Endothelial cell of umbilical vein (primary cell): ENCODE data around the gene TMEM52B.

Source experiments
- EZH2 ChIP-seq: IDR thresholded peaks from 2 replicates; pipeline ENCODE4 v1.6.1; 2012; ENCODE audit warnings: borderline replicate concordance, low read depth, mild to moderate bottlenecking, moderate library complexity, low read length, inconsistent platforms; ENCODE audit not compliant: severe bottlenecking
- JUN ChIP-seq: IDR thresholded peaks from 2 replicates; pipeline ENCODE4 v1.6.1; 2011; ENCODE audit warnings: borderline replicate concordance, low read depth; ENCODE audit not compliant: insufficient read length, insufficient read depth
- POLR2A ChIP-seq: IDR thresholded peaks from 2 replicates; pipeline ENCODE4 v1.6.1; 2012; ENCODE audit warnings: low read depth, mild to moderate bottlenecking, control low read depth, low read length
- POLR2AphosphoS5 ChIP-seq: IDR thresholded peaks from 2 replicates; pipeline ENCODE4 v1.6.1; 2012; ENCODE audit warnings: low read depth, mild to moderate bottlenecking, control low read depth, low read length, moderate library complexity; ENCODE audit not compliant: insufficient read depth
- TF ChIP-seq, protein P1 (sequence below), 2 donors: IDR thresholded peaks; 1 replicate in 1 of 2; 2 replicates in 1 of 2; pipeline ENCODE4 v1.5.1; 2011; ENCODE audit warnings: low read length in 2 of 2, mild to moderate bottlenecking in 2 of 2, moderate library complexity in 2 of 2, control low read depth in 1 of 2, inconsistent platforms in 1 of 2, low read depth in 1 of 2; ENCODE audit not compliant: insufficient read depth in 1 of 2; ENCODE audit errors: extremely low read depth in 1 of 2

DNA sequence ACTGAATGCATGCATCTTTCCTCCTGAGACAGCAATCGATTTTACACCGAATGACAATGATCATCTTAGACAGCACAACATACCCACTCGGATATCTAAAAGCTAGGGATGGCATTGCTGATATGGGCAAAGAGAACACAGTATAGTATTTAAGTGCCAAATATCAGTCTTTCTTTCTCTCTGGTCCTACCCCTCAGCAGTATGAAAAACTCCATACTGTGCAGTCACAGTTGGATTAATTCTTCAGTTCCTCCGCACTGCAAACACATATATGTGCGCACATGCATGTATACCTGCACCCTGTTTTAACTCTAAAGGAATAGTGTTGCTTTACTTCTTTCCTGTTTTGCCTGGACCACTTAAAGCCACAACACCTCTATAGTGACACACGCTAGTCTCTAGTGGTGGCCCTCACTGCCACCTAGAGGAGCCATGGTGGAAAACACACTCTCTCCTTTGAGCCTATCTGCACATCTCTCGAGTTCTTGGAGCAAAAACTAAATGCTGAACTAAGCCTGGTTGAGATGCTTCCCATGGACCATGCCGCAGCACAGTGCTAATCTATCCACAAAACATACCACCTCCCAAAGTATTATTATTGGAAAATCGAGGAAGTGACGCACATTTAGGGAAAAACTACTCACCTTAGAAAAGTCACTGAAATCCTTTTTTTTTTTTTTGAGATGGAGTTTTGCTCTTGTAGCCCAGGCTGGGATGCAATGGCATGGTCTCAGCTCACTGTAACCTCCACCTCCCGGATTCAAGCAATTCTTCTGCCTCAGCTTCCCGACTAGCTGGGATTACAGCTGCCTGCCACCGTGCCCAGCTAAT is 11.9 kb downstream of the TMEM52B start:
- TF ChIP-seq, protein P1, sequence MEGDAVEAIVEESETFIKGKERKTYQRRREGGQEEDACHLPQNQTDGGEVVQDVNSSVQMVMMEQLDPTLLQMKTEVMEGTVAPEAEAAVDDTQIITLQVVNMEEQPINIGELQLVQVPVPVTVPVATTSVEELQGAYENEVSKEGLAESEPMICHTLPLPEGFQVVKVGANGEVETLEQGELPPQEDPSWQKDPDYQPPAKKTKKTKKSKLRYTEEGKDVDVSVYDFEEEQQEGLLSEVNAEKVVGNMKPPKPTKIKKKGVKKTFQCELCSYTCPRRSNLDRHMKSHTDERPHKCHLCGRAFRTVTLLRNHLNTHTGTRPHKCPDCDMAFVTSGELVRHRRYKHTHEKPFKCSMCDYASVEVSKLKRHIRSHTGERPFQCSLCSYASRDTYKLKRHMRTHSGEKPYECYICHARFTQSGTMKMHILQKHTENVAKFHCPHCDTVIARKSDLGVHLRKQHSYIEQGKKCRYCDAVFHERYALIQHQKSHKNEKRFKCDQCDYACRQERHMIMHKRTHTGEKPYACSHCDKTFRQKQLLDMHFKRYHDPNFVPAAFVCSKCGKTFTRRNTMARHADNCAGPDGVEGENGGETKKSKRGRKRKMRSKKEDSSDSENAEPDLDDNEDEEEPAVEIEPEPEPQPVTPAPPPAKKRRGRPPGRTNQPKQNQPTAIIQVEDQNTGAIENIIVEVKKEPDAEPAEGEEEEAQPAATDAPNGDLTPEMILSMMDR (IDR thresholded peaks at IDR 0.05; ENCODE audit: extremely low read depth in 1 of 2, insufficient read depth in 1 of 2, low read depth in 1 of 2, low read length in 2 of 2), result peak; percentile 68 to 77
- TF ChIP-seq POLR2A, result no peak
- no peak for TF ChIP-seq EZH2
- no peak for TF ChIP-seq JUN
- TF ChIP-seq POLR2AphosphoS5, result no peak
